Stimulated activated CD4-positive, alpha-beta T cell treated with anti-CD3 and anti-CD28 coated beads, Interleukin-12 subunit alpha, Interleukin-12 subunit beta, amount 100 ng/mL, for 48 hours (primary cell): ENCODE measurements around the gene IL19.

Experiments used
- DNase-seq, 3 donors: peaks; one replicate each; pipeline ENCODE4 v3.0.0-alpha.2; 2020; ENCODE audit warnings: low read depth in 2 of 3, low spot score in 1 of 3

The IL19 gene

DNA sequence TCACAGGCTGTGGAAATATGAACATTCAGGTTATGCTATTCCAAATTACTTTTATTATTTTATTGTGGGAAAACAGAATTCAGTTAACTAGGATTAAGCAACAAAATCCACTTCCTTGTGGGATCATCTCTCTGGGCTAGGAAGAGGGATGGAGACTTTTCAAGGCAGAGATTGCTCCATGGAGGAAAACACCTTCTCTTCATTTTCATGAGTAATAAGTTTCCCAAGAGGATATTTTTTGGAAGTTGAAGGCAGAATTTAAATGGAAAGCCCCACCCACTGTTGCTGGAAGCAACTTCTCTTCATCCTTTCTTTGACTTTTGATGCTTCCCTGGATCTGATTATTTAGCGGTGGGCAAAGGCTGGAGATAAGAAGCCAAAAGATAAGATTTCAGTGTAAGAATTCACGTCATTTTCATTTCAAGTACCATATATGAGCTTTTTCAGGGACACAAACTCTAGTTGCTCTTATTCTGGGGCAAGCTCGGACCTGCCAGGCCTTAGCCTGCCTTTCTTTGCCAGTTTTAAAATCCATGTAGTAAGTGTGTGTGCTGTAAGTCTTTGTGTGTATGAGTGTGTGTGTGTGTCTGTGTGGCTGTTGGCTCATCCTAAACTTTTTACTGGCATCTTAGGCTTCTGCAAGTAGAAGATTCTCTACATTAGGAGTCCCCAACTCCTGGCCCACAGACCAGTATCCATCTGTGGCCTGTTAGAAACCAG lies 114.9 kb downstream of the IL19 start:
- no peak for DNase-seq

DNA sequence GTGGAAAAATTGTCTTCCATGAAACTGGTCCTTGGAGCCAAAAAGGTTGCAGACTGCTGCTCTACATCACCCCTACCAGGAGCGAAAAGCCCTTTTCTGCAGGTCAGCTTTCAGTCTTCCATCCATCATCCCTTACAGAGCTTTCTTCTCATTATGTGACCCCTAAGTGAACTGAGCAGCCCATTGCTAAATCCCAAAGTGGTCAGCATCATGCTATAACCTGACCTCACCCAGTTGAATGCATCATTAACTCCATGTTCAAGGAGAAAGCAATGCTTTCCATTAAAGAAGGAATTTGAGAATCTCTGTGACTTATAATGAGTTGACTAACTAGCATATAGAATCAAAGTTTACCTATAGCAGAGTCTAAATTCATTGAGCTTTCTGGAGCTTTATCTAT lies 116.3 kb downstream of the IL19 start:
- no peak for DNase-seq

DNA sequence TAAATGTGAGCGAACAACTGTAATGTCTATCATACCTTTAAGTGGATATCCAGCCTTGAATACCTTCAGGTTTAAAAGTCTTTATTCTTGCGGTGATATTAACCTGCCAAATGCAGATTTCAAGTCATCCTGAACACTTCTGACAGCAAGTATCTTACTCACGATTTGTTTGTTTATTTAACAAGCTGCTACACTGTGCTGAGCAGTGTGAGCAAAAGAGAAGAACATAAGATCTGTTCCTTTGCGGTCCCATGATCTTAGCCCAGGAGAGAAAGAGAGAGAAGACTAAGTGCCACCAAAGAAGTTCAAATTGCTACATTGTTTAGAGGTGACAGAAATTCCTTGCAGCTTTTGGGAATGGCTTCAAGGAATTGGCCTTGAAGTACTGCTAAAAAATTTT lies 117.1 kb downstream of the IL19 start:
- no peak for DNase-seq

DNA sequence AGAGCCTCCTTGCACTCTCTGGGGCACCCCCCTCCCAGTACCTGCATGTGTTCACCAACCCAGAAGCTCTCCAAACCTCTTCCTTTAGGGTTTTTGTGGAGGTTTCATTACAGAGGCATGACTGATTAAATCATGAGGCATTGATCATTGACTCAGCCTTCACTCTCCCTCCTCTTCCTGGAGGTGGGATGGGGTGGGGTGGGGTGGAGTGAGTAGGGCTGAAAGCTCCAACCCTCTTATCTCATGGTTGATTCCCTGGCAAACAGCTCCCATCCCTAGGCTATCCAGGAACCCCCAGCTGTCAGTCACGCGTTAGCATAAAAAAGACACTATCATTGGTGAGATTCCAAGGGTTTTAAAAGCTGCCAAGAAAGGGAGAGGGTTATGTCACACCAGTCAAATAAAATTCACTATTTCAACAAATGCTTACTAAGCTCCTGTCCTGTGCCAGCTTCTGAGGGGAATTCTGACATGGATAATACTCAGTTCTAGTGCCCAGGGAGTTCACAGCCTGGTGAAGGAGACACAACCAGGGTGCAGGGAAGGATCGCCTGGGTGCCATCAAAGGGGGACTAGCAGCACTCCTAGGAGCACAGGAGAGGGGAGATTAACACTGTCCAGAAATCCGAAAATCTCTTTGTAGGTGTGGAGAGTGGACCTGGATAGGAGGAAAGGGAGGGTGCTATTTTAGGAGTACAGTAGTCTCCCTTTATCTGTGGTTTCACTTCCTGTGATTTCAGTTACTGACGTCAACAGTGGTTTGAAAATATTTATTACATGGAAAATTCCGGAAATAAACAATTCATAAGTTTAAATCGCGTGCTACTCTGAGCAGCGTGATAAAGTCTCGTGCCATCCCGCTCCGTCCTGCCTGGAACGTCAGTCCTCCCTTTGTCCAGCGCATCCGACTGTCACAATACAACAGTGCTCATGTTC lies 119.8 kb downstream of the IL19 start:
- DNase-seq, result no peak

DNA sequence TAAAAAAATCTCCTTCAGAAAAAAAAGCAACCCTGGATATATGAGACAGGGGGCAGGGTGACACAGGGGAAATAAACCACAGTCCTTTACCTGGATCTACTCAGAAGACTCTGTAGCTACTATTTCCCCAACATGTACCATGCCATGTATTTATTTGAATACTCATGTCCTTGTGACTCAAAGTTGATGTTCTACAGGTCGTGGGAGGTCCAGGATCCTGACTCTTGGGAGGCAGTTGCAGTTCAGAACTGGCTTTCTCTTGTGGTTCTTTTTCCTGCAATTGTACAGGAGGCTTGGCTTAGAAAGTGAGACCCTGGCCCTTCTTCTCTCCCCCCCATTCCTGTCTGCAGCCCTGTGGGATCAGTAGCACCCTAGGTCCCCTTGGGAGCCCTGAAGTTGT lies 120.8 kb downstream of the IL19 start:
- DNase-seq, result no peak
